H1 (cell line): Measurements from ENCODE around the gene MPPED2.

Experiments used
- EP300 ChIP-seq, 2 experiments: IDR thresholded peaks; 1 replicate in 1 of 2; 2 replicates in 1 of 2; pipeline ENCODE4 v1.6.1; 2011 to 2012; ENCODE audit warnings: low read depth in 2 of 2, low read length in 2 of 2, mild to moderate bottlenecking in 2 of 2, borderline replicate concordance in 1 of 2, inconsistent platforms in 1 of 2, moderate library complexity in 1 of 2
- EZH2 ChIP-seq: fragments of 200-600 bp; sonication (generic); IDR thresholded peaks from 2 replicates; pipeline ENCODE4 v1.7.1; 2012; ENCODE audit warnings: low read depth, mild to moderate bottlenecking, moderate library complexity, low read length, inconsistent platforms; ENCODE audit not compliant: severe bottlenecking
- FOSL1 ChIP-seq: IDR thresholded peaks from 2 replicates; pipeline ENCODE4 v1.6.1; 2011; ENCODE audit warnings: mild to moderate bottlenecking, low read depth, low read length, moderate library complexity; ENCODE audit not compliant: insufficient read depth
- GABPA ChIP-seq: IDR thresholded peaks from 2 replicates; pipeline ENCODE4 v1.6.1; 2011; ENCODE audit warnings: mild to moderate bottlenecking, low read length, moderate library complexity, borderline replicate concordance; ENCODE audit not compliant: insufficient read depth
- HDAC2 ChIP-seq, 2 experiments: fragments of 300-600 bp in 1 of 2; sonication (generic) in 1 of 2; IDR thresholded peaks; 2 replicates each; pipeline ENCODE4 v1.6.1; 2011 to 2012; ENCODE audit warnings: low read depth in 2 of 2, low read length in 2 of 2, mild to moderate bottlenecking in 2 of 2, moderate library complexity in 2 of 2, borderline replicate concordance in 1 of 2, inconsistent platforms in 1 of 2
- HDAC6 ChIP-seq: IDR thresholded peaks from one replicate; pipeline ENCODE4 v1.7.1; 2012; ENCODE audit warnings: low read depth, mild to moderate bottlenecking, inconsistent platforms, low read length, moderate library complexity
- NANOG ChIP-seq: IDR thresholded peaks from 2 replicates; pipeline ENCODE4 v1.6.1; 2011; ENCODE audit warnings: low read length, low read depth, mild to moderate bottlenecking, inconsistent platforms; ENCODE audit not compliant: insufficient read depth, poor library complexity, severe bottlenecking
- POLR2A ChIP-seq, 2 experiments: IDR thresholded peaks; 1 replicate in 1 of 2; 2 replicates in 1 of 2; pipeline ENCODE4 v1.6.1; 2011; ENCODE audit warnings: low read depth in 2 of 2, low read length in 2 of 2, mild to moderate bottlenecking in 2 of 2; ENCODE audit errors: control extremely low read depth in 1 of 2
- POLR2AphosphoS5 ChIP-seq: IDR thresholded peaks from 2 replicates; pipeline ENCODE4 v1.6.1; 2011; ENCODE audit warnings: low read depth, low read length
- RFX5 ChIP-seq: IDR thresholded peaks from 2 replicates; pipeline ENCODE4 v1.6.1; 2011; ENCODE audit warnings: low read depth, low read length, improper control_type of control experiment, borderline replicate concordance
- SIX5 ChIP-seq: IDR thresholded peaks from 2 replicates; pipeline ENCODE4 v1.6.1; 2011; ENCODE audit warnings: mild to moderate bottlenecking, low read depth, low read length
- TAF1 ChIP-seq: IDR thresholded peaks from 2 replicates; pipeline ENCODE4 v1.6.1; 2011; ENCODE audit warnings: mild to moderate bottlenecking, low read depth, low read length
- TBP ChIP-seq: IDR thresholded peaks from 2 replicates; pipeline ENCODE4 v1.6.1; 2011; ENCODE audit warnings: low read depth, low read length, improper control_type of control experiment
- TF ChIP-seq, protein P1 (sequence below), 3 experiments: IDR thresholded peaks; 1 replicate in 2 of 3; 2 replicates in 1 of 3; pipeline versions ENCODE4 v1.5.1 to v1.6.1; 2011; ENCODE audit warnings: low read length in 3 of 3, mild to moderate bottlenecking in 3 of 3, inconsistent platforms in 2 of 3, low read depth in 1 of 3, moderate library complexity in 1 of 3; ENCODE audit not compliant: insufficient read depth in 1 of 3; ENCODE audit errors: control extremely low read depth in 1 of 3

DNA sequence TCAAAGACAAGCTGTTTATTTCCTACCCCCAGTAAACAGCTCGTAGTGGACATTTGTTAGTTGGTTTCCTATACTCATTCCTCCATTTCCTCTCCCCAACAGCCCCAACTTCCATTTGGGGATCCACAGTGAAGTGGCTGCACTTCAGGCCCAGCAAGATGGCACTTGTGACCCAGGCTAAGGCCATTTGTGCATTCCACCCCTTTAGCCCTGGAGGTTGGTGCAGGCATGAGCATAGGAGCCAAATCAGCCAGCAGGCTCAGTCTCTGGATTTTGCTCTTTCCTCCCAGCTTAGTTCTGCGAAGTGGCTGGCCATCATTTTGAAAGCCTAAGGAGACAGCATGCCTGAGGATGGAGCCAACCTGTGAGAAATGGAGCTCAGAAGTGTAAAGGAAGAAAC is 122.9 kb downstream of the MPPED2 start:
- TF ChIP-seq POLR2AphosphoS5: no peak
- no peak for TF ChIP-seq SIX5
- TF ChIP-seq EZH2: no peak
- no peak for TF ChIP-seq GABPA
- TF ChIP-seq POLR2A (IDR thresholded peaks at IDR 0.05; ENCODE audit: control extremely low read depth in 1 of 2, low read depth in 2 of 2, low read length in 2 of 2): no peak
- TF ChIP-seq NANOG: no peak
- TF ChIP-seq, protein P1, sequence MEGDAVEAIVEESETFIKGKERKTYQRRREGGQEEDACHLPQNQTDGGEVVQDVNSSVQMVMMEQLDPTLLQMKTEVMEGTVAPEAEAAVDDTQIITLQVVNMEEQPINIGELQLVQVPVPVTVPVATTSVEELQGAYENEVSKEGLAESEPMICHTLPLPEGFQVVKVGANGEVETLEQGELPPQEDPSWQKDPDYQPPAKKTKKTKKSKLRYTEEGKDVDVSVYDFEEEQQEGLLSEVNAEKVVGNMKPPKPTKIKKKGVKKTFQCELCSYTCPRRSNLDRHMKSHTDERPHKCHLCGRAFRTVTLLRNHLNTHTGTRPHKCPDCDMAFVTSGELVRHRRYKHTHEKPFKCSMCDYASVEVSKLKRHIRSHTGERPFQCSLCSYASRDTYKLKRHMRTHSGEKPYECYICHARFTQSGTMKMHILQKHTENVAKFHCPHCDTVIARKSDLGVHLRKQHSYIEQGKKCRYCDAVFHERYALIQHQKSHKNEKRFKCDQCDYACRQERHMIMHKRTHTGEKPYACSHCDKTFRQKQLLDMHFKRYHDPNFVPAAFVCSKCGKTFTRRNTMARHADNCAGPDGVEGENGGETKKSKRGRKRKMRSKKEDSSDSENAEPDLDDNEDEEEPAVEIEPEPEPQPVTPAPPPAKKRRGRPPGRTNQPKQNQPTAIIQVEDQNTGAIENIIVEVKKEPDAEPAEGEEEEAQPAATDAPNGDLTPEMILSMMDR (IDR thresholded peaks at IDR 0.05; ENCODE audit: control extremely low read depth in 1 of 3, insufficient read depth in 1 of 3, low read depth in 1 of 3, low read length in 3 of 3): no peak
- no peak for TF ChIP-seq TAF1
- TF ChIP-seq FOSL1: no peak
- no peak for TF ChIP-seq TBP
- no peak for TF ChIP-seq EP300 (IDR thresholded peaks at IDR 0.05; ENCODE audit: borderline replicate concordance in 1 of 2, low read depth in 2 of 2, low read length in 2 of 2)
- no peak for TF ChIP-seq HDAC6
- no peak for TF ChIP-seq RFX5
- no peak for TF ChIP-seq HDAC2 (IDR thresholded peaks at IDR 0.05; ENCODE audit: borderline replicate concordance in 1 of 2, low read depth in 2 of 2, low read length in 2 of 2)
